HTR-8/SVneo (cell line): ENCODE measurements around the gene TADA2A.

Source experiments
- DNase-seq: peaks from one replicate; pipeline ENCODE4 v3.0.0; 2011; ENCODE audit warnings: low spot score, mixed read lengths; ENCODE audit not compliant: insufficient read length
- FAIRE-seq: peaks from 2 replicates; lab custom pipeline; 2011; peaks lifted over from hg19 to GRCh38; lab: Jason Lieb, UNC

Gene TADA2A, protein sequence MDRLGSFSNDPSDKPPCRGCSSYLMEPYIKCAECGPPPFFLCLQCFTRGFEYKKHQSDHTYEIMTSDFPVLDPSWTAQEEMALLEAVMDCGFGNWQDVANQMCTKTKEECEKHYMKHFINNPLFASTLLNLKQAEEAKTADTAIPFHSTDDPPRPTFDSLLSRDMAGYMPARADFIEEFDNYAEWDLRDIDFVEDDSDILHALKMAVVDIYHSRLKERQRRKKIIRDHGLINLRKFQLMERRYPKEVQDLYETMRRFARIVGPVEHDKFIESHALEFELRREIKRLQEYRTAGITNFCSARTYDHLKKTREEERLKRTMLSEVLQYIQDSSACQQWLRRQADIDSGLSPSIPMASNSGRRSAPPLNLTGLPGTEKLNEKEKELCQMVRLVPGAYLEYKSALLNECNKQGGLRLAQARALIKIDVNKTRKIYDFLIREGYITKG

DNA sequence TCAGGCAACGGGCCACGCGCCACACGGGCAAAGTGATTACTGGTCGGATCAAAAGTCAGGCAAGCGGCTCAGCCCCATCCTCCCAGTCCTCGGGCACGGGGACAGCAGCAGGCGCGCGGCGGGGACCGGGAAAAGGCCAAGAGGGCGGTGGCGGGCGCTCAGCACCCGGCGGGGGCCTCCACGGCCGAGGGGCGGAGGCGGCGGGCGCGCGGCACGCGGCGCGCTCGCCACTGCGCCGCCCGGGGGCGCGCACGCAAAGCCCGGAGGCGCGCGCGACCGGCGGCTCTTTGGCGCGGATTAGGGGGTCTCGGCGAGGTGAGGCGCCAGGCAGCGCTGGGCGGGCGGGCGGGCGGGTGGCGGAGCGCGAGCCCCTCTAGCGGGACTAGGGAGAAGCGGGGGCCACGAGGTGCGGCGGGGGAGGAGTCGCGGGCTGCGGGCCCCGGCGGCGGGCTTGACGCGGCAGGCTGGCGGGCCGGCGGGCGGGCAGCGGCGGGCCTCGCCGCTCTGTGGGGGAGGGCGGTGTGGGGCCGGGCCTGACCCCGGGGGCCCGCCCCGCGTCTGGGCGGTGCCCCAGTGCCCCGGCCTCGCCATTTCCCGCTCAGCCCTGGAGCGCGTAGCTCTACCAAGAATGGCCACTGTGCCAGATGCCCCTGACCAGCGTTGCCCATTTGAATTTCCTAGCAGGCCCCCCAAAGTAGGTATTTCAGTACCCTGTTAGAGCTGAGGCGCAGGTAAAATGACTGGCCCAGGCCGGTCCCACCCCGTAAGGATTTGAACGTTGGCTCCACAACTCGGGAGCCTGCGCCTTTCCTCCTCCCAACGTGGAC, at the start of gene TADA2A, which contains the start of gene ACACA:
TSS of gene TADA2A (plus strand) at position 252 of the 827 bp plus-strand sequence. CDS start 4,480 bp downstream, outside the sequence.
TSS of gene ACACA (minus strand) at position 202 of the 827 bp plus-strand sequence. CDS start 537 bp downstream, outside the sequence.
- FAIRE-seq (no peak), DNase-seq (peak; percentile 95)

DNA sequence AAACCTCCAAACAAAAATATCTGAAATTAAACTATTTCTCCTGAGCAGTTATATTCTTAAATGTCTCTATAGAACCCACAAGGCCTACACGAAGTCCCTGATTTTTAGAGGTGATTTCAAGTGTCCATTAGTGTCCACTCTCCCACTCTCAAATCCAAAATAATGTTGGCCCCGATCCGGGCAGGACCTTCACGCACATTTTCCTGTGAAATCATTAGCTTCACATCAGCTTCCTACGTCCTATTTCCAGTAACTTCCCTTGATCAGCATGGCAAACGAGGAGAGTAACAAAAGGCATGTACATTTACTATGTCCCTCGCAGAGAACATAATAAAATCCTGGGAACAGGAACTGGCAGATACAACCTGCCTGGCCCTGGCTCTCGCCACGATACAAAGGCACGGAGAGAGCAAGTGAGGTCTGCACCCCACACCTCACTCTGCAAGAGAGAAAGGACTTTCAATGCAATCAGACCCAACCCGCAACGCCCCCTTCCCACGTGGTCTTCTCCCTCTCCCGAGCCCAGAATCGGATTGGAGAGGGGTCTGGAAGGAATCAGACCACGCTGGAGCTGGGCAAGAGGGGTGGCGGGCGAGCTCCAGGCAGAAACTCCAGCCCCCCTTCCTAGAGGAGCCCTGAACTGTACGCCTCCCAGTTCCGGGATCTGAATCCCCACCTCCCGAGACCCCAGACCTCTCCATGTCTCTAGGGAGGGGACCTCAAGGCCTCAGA, 48.4 kb upstream of the TADA2A start:
- DNase-seq (peak; percentile 76), FAIRE-seq (no peak)

DNA sequence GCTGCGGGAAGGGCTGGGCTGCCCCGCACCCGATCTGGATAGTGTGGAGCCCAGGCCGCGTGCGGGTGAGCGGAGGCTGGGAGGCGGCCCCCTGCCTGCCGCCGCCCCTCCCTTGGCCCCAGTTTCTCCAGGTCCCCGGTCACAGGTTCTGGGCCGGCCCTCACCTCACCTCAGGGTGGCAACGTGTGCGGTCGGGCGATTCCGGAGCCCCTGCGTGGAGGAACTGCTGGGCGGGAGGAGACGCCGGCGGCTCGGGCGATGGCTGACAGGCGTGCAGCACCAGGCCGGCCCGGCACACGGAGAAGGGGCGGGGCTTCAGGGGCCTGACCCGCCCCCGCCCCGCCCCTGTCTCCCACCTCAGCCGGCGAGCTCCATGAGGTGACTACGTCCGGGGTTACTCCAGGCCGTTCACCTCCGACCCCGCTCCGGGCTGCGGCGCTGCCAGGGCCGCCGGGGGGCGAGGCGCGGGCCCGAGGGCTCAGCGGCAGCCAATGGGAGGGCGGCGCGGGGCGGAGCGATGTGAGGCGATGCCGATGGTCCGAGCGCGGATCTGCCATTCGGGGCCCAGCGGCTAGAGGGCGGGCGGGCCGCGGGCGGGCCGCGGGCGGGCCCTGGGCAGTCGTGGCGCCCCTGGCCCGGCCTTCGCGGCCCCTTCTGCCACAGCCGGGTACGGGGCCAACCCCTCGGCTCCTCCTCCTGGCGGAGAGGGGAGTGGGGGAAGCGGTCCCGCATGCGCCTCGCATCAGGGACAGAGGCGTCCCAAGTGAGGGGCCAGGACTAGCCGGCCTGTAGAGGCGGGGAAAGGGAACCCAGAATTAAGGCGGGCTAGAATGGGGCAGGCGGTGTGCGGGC, 47.6 kb upstream of the TADA2A start:
- DNase-seq = peak; percentile 98
- no peak for FAIRE-seq

DNA sequence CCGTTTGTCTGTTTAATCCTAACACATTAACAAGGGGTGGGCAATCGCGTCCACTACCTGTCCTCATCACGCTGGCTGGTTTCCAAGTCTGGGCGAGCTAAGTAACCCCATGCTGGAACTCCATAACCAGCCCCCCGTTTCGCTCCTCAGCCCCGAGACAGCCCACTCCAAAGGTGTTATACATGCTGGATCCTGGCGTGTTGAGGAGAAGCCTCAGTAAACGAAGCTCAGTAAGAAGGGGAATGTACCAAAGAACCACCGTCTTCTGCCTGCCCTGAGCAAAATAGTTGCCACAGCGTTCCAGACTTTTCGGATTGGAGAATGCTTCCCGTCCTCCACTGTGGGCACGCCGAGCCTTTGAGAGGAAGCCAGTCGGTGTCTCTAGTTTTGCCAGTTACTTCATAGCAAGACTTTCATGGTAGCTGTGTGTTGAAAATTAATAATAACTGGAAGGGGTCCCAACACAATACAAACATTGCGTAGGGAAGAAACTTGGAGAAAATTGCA, 47.0 kb upstream of the TADA2A start:
- DNase-seq (no peak), FAIRE-seq (no peak)

DNA sequence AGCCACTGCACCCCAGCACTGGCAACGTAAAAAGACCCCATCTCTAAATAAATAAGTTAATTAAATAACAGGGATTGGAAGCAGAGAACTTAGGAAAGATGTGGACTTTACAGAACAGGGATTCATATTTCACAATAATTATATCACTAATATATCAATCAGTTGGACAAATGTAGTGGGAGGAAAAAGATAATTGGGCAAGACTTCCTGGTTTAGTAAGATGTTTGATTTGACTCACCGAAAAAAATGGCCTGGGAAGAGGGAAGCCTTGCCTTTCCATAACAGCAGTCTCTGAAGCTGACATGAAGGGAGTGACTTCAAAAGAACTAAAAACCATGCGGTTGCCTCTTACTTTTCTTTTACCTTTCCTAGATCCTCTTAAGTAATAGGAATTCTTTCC, 46.1 kb upstream of the TADA2A start:
- DNase-seq (no peak), FAIRE-seq (no peak)

DNA sequence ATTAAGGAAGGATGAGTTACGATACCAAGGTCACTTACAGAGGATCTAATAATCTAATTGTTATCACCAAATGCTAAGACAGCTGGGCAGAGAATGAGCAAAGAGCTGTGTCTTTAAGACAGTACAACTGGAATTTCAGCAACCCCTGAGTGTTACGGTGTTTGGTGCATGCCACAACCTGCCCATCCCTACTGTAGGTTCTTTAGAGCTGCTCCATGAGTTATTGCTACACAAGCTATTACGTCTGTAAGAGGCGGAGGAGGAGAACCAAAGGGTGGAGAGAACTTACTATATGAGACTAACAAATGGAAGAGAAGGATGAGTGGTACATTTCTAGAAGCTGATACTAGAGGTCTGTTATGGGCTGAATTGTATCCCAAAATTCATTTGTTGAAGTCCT, 45.1 kb upstream of the TADA2A start:
- DNase-seq (peak; percentile 86), FAIRE-seq (no peak)

DNA sequence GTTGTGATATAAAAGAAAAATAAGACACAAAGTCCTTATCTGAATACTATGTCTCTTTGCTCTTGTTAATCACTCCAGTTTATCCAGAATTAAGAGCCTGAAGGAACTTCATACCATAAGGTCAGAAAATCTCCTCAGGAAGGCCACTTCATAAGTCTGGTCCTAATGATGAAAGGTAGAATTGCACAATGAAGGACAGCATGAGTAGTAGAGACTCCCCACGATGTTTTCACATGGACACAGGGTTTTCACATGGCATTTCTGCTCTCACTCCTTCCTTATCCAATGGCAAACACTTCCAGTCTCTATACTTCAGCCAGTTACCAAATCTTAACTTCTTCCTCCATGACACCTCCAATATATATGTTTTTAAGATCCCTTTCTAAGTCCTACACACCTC, 41.1 kb upstream of the TADA2A start:
- FAIRE-seq (no peak), DNase-seq (no peak)

DNA sequence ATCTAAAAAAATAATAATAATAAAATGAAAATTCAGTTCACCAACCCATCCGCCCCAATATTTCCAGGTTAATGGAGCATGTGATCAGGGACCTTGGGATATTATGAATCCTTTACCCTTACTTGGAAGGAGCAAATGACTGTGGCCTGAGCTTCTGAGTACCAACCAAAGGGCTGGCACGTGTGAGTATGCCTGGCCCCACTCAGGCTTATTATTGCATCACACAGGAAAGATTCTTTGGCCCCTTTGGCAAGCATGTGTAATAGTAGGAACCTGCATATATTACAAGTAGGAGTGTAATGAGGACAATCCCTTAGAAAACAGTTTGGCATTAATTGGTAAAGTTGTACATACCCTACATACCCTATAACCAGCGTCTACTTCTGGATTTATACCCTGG, 38.1 kb upstream of the TADA2A start:
- no peak for FAIRE-seq
- DNase-seq = no peak

DNA sequence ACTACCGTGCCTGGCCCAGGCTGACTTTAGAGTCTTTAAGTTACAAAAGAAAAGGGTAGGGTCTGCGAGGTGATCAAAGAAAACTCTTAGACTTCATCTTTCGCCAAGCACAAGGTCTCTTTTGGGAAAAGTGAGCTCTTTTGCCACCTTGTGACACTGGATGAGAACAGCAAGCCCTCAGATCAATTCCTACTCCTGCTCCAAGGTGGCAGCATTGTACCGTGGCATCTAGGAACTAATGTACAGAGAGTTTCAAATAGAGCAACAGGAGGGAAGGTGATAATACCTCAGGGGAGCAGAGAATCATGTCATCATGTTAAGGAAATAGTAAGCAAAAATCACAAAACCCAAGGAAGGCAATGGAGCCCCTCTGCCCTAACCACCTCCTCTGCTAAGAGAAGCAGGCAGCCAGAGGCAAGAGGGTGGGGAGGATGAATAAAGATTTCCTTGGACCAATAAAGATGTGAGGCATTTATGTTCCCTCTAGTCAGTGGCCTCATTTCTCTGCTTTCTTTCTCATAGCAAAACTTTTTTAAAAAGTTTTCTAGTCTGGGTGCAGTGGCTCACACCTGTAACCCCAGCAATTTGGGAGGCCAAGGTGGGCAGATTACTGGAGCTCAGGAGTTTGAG, 33.0 kb upstream of the TADA2A start:
- FAIRE-seq = no peak
- peak; percentile 85 for DNase-seq

DNA sequence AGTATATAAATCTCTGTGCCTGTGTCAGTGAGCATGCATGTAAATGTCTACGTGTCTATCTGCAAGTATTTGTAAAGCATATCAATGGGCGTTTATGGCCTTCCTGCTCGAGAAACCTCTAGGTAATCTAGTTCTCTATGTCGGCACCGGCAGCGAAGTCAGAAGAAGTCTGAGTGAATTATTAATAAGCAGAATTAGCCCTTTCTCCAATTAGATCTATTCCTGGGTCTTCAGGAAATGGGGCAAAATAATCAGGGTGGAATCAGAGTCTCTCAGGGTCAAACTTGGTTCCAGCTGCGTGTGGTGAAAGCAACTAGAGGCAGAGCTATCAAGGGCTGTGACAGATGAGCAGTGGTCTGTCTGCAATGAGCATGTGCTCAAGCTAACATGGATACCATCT, 31.0 kb upstream of the TADA2A start, which contains the start of gene C17orf78:
TSS of gene C17orf78 (plus strand) at position 280 of the 400 bp plus-strand sequence. CDS start at position 388, 108 bp downstream.
- DNase-seq = no peak

DNA sequence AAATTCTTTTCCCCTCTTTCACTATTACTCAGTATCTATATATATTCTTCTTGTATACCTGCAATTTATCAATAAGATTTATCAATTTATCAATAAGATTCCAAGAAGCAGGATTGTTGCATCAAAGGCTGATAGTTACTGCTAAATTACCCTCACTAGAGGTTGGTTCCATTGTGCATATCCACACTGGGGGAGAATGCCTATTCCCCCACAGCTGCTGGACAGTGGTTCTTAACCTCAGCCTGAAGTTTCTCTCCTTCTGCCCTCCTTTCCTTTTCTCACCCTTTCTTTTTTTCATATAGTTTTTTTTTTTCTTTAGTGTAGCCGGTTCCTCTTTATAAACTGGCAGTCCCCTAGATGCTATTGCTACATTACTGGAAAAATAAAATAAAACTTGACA, 24.6 kb upstream of the TADA2A start:
- DNase-seq (no peak), FAIRE-seq (no peak)

More for the DNA sequence above, 31.0 kb upstream of the TADA2A start, which contains the start of gene C17orf78:
- FAIRE-seq = no peak

DNA sequence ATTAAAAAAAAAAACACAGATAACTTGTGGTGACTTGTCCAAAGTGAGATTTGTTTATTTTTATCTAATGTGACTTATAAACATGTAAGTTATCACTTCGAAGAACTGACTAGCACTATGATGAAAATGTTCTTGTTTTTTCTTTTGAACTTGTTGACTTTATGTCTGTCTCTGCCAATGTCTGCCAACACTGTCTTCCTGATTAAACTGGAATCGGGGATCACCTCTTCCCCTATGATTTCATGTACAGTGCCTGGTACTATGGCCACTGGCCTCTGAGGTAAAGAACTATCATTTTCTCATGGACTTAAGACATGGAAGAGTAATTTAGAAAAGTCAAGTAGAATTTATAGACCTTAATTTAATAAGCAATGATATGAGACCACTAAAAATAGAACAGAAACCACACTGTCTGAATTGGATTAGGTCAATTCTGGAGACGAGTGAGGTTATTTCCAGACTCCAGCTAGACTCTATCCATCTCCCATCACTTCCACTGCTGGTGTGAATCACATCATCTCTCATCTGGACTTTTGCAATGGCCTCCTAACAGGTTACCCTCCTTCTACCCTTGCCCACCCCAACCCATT, 22.0 kb upstream of the TADA2A start:
- DNase-seq (no peak), FAIRE-seq (no peak)

DNA sequence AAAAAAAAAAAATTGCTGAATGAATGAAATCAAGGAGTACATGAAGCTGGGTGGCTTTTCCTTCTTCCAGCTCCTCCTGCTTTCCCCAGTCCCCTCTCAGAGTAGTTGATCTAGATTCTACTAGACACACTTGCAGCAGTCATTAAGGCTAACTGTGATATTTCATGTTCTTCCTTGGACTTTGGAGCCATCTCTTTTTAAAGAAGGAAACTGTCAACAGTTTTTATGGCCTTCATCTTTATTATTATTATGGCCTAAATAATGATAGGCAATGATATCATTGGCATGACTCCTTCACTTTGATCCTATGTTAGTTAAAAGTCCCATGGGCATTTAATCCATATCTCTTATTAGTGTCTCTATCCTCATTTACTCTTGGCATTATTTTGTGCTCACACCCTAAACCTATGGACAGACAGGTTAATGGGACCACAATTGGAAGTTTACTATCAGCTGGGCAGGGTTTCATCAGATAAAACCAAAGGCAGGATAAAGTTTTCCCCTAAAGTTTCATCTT, 21.2 kb upstream of the TADA2A start:
- DNase-seq = no peak
- no peak for FAIRE-seq

DNA sequence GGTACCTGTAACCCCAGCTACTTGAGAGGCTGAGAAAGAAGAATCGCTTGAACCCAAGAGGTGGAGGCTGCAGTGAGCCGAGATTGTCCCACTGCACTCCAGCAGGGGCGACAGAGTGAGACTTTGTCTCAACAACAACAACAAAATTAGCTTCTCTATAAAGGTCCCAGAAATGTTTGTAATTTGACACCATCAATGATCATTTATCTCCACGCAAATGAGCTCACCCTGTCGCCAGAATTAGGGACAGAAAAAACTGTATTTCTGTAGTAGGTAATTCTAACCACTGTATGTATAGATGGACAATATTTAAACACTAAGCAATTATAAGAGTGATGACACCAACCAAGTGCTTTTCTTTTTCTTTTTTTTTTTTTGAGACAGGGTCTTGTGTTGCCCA, 20.2 kb upstream of the TADA2A start:
- DNase-seq (no peak), FAIRE-seq (no peak)

DNA sequence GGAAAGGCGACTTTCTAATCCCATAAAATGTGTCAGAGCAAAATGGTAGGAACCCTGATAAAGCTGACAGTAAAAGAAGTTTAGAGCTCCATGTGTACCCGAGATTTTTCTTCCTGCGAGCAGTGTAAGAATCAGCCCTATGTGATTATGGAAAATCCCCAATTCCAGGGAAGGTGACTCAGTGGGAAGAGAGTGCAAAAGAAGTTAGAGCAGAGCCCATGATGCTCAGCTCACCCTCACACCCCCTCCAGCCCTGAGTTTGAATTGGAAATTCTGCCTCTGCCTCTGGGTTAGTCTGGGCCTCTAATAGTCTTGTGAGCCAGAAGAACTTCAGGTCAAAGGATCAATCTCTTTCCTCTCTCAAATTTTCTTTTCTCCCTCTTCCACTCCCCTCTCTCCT, 18.4 kb upstream of the TADA2A start:
- FAIRE-seq (no peak), DNase-seq (no peak)

DNA sequence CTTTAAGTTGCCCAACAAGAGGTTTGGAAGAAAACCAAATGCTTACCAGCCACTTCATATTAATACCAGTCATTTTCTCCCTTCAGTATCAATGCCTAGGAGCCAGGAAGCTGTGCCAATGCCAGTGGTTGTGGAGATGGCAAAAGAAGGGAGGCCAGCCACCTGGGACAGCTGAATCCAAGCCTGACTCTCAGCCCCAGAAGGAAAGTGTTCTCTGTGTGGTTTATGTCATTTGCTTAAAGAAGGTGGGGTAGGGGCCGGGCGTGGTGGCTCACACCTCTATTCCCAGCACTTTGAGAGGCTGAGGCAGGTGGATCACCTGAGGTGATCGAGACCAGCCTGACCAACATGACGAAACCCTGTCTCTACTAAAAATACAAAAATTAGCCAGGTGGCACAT, 17.5 kb upstream of the TADA2A start:
- FAIRE-seq (no peak), DNase-seq (no peak)

DNA sequence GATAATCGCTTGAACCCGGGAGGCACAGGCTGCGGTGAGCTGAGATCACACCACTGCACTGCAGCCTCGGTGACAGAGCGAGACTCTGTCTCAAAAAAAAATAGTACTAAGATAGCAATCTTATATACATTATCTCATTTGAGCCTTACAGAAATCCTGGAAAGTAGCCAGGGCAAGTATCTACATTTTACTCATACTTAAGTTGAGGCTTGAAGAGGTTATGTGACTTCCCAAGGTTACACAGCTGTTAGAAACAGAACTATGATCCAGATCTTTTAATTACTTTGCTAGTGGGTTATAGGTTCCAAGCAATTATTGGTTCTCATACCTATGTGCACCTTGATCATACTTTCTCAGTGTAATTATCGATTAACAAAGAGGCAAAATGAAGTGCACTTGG, 15.5 kb upstream of the TADA2A start:
- DNase-seq (no peak), FAIRE-seq (no peak)

DNA sequence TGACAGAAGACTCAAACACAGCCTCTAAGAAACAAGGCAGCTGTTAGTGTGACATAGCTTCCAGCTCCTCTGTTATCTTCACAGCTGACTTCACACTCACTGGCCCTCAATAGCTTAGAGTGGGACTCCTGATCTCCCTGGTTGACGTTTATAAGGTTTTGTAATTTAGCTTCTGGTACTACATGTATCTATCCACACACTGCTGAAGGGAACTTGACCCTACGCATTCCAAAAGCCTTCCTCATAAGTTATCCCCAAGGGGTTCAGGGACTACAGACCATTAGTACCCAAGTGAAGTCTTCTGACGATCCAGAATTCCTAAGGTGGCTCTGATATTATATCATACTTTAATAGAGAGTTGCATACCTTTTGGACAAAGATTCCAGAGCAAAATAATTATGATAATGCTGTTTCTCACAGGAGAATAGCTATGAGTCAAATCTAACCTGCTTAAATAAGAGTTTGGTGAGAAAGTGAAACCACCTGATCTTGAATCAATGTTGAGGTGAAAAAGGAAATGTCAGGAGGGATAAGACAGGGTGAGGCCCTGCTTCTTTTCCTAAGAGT, 14.6 kb upstream of the TADA2A start:
- DNase-seq (peak; percentile 71), FAIRE-seq (no peak)
